Cardiac fibroblast (primary cell): ENCODE results near the gene BANF2.

Experiments used
- DNase-seq, 2 donors: peaks; one replicate each; pipeline versions ENCODE4 v3.0.0 to v3.0.0-alpha.2; 2010; ENCODE audit warnings: low read depth in 2 of 2
- H3K4me3 ChIP-seq, 2 donors: replicated peaks in 1 of 2; 1 replicate in 1 of 2; 2 replicates in 1 of 2; pipeline ENCODE4 v1.5.1; 2011; ENCODE audit warnings: low read depth in 2 of 2, low read length in 2 of 2, mild to moderate bottlenecking in 2 of 2, moderate library complexity in 1 of 2
- TF ChIP-seq, protein P1 (sequence below): IDR thresholded peaks from one replicate; pipeline ENCODE4 v1.5.1; 2011; ENCODE audit warnings: low read depth, mild to moderate bottlenecking, low read length, inconsistent platforms

The BANF2 gene

DNA sequence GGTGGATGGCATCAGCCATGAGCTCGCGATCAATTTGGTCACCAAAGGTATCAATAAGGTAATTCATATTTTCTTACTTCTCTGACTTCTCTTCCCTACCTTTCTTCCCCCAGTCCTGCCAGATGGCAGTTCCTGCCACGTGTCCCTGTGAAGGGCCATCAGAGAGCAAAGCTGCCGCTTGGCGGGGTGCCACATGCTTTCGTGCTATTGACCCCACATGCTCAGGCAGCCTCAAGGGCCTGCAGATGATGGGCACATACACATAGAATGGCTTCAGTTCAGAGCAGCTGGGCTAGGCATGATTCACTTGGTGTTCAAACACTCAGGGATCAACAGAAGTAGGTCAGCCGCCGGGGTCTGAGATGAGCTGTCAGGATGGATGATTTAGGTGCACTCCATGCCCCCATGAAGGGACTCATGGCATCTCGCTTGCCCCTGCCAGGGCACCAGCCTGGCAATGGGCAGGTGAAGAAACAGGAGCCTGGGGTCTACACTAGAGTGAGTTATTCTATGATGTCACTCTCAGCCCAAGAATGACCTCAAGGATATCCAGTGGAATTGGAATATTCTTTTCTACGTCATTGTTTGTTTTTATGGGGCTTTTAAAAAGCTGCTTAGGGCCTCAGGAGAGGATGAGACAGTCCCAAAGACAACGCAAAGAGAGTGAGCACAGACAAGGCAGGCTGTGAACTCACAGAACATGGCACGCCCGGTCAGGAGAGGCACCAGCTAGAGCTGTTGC, 25.5 kb downstream of the BANF2 start:
- no peak for DNase-seq
- H3K4me3 ChIP-seq: no peak overlapping the region
- TF ChIP-seq, protein P1, sequence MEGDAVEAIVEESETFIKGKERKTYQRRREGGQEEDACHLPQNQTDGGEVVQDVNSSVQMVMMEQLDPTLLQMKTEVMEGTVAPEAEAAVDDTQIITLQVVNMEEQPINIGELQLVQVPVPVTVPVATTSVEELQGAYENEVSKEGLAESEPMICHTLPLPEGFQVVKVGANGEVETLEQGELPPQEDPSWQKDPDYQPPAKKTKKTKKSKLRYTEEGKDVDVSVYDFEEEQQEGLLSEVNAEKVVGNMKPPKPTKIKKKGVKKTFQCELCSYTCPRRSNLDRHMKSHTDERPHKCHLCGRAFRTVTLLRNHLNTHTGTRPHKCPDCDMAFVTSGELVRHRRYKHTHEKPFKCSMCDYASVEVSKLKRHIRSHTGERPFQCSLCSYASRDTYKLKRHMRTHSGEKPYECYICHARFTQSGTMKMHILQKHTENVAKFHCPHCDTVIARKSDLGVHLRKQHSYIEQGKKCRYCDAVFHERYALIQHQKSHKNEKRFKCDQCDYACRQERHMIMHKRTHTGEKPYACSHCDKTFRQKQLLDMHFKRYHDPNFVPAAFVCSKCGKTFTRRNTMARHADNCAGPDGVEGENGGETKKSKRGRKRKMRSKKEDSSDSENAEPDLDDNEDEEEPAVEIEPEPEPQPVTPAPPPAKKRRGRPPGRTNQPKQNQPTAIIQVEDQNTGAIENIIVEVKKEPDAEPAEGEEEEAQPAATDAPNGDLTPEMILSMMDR: no peak

DNA sequence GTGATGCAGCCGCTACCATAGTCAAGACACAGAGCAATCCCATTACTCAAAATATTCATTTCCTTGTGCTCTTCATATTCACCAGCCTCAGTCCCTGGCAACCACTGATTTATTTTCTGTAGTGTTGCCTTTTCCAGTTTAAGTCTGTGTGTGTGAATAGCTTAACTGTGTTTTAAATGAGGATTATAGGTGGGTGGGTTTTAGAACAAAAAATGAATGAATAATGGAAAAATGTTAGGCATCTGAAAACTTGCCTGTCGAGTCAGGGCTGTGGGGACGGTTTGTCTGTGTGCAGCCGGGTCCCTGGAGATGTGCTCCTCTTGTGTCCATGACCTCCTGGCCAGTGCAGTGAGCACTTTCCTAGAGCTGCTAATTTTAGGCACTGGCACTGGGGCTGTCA, 27.1 kb downstream of the BANF2 start:
- no peak overlapping the region for H3K4me3 ChIP-seq
- no peak for DNase-seq
- TF ChIP-seq, protein P1: no peak

DNA sequence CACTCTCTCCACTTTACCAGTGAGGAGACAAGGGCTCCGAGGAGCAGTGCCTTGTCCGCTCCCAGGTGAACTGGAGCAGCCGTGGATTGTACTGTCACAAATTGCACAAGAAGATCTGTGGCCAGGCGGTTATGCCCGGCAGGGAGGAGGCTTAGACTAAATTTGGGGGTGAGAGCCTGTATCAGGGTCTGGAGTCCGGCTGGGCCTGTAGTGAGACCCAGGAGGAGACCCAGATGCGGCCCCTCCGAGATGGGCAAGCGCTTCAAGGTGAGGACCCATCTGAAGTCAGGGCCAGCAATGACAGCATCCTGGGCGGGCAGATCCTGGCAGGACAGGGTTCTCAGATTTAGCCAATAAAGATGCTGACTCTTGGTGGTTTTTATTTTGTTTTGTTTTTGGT, 27.6 kb downstream of the BANF2 start:
- TF ChIP-seq, protein P1: no peak
- no peak for DNase-seq
- no peak overlapping the region for H3K4me3 ChIP-seq

DNA sequence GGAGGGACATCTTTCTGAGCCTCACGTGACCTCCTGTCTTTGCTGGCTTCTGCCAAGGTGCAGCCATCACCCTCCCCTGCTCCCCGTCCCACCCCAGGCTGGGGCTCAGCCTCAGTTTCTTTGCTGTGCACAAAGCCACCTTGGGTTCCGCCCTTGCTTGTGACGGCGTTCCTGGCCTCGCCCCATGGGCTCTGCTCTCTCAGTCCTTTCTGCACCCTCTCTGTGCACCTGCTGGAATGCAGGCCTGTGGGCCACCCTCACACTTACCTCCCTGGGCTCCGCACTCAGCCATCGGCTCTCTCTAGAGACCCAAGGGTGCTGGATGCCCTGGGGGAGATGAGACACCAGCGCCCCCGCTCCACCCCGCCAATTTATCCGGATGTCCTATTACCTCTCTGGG, 28.3 kb downstream of the BANF2 start:
- no peak for DNase-seq
- no peak overlapping the region for H3K4me3 ChIP-seq
- TF ChIP-seq, protein P1: no peak

DNA sequence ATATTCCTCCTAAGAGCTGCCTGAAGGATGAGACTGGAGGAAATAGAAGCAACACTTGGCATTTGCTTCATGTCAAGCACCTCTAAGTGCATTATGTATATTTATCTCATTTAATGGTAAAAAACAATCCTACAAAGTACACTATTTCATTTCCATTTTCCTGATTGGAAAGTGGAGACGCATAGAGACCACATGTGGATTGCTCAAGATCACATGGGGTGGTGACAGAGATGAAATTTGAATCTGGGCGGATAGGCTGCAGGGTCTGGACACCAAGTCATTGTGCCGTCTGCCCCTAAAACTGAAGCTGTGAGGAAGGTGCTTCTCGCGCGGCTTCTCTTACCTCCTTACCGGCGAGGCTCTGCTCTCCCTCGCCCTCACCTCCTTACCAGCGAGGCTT, 30.3 kb downstream of the BANF2 start:
- DNase-seq: no peak
- TF ChIP-seq, protein P1: no peak
- H3K4me3 ChIP-seq: no peak overlapping the region

DNA sequence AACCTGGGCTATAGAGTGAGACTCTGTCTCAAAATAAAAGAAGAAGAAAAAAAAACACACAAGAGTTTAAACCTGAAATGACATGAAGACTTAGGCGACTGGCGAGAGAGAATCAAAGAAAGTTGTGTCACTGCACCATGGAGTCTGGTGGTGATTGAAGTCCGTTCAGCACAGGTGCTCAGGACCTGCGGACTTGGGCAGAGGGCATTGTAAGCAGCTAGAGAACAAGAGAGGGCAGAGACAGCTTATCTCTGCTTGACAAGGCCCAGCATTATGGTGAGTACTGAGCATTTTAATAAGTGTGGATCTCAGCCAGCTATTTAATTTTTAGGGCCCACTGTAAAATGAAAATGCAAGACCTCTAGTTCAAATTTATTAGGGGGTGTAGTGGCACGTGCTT, 31.5 kb downstream of the BANF2 start:
- DNase-seq: no peak
- TF ChIP-seq, protein P1: no peak
- H3K4me3 ChIP-seq: no peak overlapping the region
